Measurements from ENCODE around the gene TNFRSF4.

TNFRSF4 gene

DNA sequence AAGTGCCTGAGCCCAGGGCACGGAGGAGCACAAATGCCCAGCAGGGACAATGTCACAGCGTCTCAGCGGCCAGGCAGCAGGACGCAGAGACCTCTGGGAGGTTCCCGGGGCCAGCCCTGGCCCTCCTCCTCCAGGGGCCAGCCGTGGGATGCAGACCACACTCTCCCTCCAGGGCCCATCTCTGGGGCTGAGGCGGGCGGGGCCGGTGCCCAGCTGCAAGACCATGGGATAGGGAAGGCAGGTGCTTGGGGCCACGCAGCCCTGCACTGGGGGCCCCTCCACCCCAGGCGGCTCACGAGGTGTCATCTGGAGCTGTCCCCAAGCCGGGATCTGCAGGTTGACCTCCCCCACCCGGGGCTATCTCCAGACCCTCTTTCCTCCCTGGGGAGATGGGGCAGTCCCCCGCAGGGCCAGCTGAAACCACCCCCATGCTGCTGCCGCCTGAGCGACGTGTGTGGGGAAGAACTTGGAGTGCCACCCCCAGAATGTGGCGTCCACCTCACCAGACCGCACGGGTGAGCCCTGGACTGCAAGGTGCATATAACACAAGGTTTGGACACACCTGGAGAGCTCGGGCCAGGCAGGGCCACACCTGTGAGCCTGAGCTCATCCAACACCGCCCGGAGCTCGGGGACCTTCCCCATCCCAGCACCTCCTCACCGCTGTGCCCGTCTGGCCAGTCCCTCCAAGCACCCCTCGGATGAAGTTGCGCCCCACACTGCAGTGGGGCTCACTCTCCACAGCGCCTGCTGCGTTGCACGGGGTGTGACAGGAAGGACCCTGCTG is 44.3 kb downstream of the TNFRSF4 start:
- DNase-seq (ENCODE audit: low spot score): no peak

DNA sequence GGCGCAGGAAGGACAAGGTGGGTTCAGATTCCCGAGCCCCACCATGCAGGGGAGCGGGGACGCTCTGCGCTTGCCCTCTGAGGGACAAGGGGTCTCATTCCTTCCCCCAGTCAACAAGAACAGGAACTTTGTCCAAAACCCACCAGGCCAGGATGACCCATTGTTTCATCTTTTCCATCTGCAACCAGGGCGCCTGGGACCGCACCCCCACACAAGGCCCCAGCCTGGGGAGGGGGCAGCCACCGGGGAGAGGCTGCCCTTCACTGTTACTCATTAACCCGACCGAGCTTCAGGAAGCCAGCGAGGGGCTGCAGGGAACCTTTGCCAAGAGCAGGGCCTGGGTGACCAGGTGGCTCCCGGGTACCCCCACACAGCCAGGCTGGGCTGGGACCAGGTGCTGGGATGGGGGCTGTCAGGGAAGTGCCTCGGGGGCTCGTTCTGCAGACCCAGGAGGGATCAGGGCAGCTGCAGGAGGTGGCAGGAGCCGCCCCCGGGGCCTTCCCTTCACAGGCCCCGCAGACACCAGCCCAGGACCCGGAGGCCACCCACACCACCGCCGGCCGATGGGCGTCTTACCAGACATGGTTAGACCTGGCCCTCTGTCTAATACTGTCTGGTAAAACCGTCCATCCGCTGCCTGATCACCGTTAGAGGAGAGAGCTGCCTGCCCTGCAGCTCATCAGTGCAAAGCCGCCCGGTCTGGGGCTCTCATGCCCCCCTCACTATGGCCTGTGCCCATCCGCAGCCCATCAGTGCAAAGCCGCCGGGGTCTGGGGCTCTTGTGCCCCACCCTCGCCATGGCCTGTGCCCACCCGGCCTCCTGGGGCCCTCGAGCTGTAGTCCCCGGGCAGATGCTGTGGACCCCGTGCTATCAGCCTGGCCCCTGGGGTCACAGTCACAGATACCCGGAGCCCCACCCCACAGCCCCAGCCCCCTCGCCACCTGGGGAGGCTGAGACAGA is 45.2 kb downstream of the TNFRSF4 start:
- no peak for DNase-seq (ENCODE audit: low spot score)

DNA sequence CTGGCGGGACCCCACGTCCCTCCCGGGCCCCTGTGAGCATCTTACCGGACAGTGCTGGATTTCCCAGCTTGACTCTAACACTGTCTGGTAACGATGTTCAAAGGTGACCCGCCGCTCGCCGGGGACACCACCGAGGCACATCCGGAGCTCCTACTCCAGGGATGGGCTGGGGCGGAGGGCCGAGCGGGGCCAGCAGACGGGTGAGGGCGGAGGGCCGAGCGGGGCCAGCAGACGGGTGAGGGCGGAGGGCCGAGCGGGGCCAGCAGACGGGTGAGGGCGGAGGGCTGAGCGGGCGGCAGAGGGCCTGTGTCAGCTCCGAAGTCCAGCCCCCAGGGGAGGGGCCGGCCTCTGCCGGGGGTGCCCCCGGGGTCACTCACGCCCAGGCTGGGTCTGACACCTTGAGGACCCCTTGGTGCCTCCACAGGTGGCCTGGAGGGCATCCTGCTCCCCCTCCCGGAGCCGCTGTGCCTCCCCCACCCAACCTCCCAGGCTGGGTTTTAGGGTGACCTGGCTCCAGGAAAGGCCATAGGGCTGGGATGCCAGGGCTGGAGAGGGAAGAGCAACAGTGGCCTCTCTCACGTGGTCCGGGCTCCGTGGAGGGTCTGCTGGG is 46.0 kb downstream of the TNFRSF4 start:
- no peak for DNase-seq (ENCODE audit: low spot score)

DNA sequence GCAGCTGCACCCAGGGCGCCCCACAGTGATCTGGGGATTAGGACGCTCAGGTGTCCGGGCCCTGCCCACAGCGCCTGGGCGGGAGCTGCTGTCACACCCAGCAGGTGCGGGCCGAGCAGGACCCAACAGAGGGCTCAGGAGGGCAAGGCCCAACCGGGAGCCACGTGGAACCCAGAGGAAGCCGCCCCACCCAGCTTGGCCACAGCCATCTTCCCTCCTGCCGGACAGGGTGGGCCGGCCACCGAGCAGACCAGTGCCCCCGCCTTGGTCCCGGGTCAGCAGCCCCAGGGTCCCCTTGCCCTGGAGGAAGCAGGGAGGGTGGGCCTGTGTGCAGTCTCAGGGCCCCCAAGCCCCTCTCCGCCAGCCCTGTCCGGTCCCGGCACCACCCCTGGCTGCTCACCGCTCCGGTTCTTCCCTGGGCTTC is 46.5 kb downstream of the TNFRSF4 start:
- DNase-seq (ENCODE audit: low spot score): no peak

DNA sequence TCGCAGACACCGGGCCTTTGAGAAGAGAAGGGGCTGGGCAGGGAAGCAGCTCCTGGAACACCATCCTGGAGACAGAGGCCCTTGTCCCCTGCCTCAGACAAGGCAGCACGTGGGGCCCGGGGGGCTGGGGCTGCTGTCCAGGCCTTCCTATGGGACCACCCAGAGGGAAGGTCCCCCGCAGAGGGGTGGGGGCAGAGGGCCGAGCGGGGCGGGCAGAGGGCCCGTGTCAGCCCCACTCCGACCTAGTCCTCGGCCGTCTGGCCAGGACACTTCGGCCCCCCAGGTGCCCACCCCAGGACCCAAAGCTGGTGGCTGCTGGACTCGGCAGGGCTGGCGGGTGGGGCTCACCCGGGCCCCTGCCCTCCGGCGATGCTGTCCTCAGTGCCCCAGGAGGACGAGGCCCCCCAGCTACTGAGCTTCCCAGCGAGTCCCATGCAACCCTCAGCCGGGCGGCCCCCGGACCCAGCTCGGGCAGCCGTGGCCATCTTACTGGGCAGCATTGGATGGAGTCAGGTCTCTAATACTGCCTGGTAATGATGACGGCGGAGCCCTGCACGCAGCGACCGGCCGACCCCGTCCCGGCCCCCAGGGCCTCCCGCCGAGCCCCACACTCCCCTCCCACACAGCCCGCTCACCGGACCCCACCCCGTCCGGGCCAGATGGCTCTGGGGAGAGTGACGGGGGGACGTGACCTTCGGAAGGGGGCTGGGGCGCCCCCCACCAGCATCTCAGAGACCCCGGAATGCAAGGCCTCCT is 47.1 kb downstream of the TNFRSF4 start:
- no peak for DNase-seq (ENCODE audit: low spot score)

DNA sequence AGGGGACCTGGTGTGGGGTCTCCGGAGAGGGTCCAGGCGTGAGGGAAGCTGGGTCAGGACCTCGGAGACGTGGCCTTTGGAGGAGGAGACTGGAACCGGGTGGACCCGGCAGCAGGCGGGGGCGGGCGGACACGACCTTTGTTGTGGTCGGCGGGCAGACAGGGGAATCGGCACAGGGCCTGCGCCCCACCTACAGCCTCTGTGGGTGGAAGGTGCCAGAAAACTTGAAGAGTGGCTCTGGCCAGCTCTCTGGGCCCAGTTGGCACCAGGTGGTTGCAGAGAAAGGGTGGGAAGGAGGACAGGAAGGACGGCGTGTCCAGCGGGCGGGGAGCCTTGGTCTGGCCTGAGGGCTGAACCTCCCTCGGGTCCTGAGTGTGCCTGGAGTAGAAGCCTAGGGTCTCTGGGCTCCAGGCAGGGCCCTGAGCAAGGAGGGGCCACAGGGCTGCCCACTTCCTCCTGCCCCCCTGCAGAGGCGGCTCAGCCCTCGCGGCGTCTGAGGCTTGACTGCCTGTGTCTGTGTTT is 48.0 kb downstream of the TNFRSF4 start:
- no peak for DNase-seq (ENCODE audit: low spot score)

DNA sequence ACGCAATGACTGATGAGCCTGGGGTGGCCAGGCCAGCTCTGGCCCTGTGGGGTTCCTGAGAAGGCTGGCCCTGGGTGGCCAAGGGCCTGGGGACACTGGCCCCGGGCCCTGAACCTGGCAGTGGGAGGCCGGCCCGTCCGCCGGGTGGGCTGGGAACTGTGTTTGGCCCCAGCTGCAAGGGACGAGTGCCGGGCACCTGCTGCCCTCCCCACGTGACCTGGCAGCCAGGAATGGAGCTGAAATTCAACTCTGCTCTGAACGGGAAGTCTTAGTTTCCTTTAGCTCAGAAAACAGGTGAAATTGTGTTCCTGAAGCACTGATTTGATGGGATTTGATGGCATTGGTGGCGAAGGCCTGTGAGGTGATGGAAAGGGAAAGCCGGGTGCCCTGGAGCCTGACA is 48.5 kb downstream of the TNFRSF4 start:
- no peak for DNase-seq (ENCODE audit: low spot score)

DNA sequence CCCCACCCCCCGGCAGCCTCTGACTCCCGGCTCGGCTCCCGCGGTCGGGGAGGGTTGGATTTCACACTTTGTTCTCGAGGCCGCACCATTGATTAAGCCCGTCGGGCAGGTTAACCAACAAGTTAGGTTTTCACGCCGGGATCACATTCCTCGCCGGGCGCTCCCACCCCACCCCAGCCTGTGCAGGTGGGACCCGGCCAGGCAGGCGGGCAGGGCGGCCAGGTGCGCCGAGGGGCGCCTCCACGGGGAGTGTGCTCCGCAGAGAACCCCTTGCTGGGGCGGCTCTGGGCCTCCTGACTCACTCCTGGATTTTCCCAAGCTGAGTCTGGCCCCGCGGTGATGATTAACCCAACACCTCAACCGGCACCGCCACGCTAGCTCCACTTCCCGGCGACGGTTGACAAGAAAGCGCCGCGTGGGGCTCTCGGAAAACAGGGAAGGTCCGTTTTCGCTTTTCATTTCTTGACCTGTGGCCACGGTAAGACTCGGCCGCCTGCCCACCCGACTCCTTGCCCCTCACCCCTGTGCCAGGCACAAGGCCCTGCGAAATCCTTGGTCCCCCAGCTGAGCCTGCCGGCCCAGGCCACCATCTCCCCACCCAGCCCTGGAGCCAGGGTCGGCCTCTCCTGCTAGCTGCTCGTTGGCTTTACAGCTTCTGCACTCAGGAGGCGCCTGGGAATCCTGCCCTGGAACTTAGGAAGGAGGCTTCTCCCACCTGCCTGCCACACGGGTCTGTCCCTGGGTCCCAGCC is 49.1 kb downstream of the TNFRSF4 start:
- DNase-seq (ENCODE audit: low spot score): no peak

DNA sequence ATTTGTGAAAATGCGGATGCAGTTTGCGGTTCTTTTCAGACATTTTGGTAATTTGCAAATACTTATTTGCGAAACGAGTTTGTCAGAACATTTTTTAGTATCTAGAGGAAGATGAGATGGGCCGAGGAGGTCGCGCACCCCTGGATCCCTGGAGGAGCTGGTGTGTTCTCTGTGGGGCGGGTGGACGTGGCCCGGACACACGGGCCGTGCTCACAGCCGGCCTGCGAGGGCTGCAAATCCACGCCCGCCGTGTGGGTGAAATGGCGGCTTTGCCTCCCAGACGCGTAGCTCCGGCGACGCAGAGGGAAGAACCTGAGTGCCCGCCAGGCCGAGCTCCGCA is 49.6 kb downstream of the TNFRSF4 start:
- DNase-seq (ENCODE audit: low spot score): no peak

DNA sequence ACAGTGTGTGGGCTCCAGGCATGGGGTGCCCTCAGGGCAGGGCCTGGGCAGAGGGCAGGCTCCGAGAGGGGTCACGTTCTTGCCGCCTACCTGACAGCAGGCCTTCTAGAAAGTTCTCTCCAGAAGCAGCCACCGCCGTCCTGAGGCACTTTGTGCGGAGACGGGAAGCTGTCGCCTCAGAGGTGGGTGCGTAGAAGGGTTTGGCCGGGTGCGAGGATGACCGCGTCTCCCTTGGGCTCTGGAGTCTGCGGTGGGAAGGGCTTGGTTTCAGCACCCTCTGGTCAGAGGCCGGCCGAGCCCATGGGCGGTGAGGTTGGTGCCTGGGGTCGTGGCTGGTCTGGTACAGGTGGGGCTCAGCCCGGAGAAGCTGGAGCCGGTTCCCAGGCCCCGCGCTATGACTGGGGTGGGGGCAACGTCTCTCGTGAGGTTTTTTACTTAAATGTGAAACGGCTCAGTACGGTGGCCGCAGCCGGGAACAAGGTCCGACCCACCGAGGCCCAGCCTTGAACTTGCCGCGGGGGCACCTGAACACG is 50.3 kb downstream of the TNFRSF4 start:
- no peak for DNase-seq (ENCODE audit: low spot score)

DNA sequence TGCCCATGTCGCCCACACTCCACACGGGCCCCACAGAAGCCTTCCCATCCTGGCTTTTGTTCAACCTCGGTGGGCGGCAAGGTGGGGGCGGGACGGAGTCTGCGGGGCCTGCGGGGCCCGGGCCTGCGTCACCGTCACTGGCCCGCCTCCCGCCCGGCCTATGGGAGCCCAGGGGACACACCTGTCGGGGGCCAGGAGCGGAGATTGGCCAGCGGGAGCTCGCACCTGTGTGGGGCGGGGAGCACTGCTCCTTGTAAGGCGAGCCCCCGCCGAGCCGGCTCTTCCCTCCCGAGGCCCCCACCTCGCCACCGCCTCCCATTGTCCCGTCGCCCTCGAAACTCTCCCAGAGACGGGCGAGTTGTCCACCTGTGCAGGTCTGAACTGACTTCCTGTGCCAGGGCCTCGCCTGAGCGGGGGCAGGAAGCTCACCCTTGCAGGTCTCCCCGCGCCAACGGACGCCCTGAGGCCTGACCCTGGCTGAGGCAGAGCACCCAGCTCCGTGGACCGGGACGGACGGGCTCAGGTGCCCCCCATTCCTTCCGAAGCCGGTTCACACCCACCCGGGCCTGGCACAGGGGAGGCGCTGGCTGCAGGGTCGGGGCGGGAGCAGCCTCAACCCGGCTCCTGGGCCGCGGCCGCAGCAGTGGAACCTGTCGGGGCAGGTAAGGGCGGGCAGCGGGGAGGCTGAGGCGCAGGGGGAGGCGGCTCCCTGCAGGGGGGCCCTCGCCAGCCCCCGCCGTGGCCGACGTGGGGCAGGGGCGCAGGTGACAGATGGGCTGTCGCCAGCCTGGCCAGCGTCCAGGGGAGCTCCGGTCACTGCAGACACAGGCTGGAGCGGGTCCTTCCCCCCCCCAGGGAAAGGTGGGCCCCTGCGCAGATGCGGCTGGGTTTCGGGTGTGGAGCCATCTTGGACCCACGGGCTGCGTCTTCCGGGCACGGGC is 51.1 kb downstream of the TNFRSF4 start:
- DNase-seq (ENCODE audit: low spot score): no peak

DNA sequence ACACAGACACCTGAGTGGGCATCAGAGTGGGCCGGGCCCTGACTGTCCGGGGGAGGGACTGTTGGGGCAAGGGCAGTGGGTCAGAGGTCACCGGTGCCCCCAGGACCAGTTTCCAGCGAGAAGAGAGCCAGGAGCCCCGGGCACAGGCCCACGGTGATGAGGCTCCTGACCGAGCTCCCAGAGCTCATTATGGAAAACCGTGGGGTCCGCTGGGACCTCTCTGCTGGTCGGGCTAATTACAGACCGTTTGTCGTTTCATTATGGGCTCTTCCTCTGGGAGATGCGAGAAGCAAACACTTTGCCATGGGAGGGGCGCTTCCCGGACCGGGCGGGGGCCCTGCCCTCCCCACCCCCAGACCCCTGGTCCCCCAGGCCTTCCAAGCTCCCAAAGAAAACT is 52.3 kb downstream of the TNFRSF4 start:
- DNase-seq (ENCODE audit: low spot score): no peak

Data from AG08395 (cell line).